Measurements from ENCODE around the gene PABPC5.

The PABPC5 gene

GRCh38 chrX:91434351-91435168 is at the start of gene PABPC5:
Gene PABPC5, plus strand, starts transcription at chrX:91434839. Its CDS starts 739 bp downstream, at chrX:91435578.
- no peak for DNase-seq

- DNase-seq, result no peak
Measured at GRCh38 chrX:91389026-91389425, 45.6 kb upstream of the PABPC5 start.

DNA sequence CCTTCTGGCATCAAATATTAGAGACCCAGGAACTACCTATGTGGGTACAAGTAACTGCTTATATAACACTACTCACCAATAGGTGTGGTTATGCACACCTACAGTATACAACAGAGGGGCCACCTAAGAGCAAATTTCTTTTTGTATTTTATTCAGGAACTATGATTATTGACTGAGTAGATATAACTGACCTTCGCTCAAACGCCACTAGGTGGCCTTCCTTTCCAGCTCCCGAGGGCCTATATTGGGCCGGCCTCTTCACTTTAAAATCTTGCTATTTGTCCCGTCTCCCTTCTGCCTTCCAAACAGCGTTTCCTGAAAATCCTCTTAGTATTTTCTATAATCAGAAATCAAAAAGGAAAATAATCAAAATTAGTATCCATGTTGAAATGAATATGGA is 19.9 kb upstream of the PABPC5 start:
- no peak for DNase-seq

DNA sequence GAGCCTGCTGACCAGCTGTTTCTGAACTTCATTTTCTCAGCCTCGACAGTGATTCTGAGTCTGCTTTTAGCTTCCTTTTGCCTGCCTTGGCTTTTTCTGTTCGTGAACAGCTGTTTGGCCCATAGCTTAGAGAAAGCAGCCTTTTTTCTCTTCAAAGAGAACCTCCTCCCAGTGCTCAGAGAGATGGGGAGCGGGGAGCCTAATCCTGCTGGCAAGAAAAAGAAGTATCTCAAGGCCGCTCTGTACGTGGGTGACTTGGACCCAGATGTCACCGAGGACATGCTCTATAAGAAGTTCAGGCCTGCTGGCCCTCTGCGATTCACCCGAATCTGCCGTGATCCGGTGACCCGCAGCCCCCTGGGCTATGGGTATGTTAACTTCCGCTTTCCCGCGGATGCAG is 756 bp downstream of the PABPC5 start:
- DNase-seq, result no peak
